ENCODE results near the gene PYGL.

DNA sequence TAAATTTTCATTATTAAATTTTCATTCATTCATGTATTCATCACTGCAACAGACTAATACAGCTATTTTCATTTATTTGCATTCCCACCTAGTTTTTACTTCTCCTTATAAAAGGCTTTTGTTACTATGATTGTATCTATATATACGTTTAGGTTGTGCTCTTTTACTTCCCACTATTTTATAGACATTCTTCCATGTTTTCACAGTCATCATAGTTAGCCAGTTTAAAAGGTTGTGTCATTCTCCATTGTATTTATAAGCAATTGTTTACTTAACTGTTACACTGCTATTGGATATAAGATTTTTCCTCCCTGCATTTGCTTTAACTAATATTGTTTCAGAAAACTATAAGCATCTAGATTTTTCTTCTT, 60.5 kb downstream of the PYGL start:
- TF ChIP-seq, protein P1, sequence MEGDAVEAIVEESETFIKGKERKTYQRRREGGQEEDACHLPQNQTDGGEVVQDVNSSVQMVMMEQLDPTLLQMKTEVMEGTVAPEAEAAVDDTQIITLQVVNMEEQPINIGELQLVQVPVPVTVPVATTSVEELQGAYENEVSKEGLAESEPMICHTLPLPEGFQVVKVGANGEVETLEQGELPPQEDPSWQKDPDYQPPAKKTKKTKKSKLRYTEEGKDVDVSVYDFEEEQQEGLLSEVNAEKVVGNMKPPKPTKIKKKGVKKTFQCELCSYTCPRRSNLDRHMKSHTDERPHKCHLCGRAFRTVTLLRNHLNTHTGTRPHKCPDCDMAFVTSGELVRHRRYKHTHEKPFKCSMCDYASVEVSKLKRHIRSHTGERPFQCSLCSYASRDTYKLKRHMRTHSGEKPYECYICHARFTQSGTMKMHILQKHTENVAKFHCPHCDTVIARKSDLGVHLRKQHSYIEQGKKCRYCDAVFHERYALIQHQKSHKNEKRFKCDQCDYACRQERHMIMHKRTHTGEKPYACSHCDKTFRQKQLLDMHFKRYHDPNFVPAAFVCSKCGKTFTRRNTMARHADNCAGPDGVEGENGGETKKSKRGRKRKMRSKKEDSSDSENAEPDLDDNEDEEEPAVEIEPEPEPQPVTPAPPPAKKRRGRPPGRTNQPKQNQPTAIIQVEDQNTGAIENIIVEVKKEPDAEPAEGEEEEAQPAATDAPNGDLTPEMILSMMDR (IDR thresholded peaks at IDR 0.05; ENCODE audit: low read depth, low read length, poor library complexity, severe bottlenecking): no peak
- no peak for TF ChIP-seq EZH2phosphoT487 (IDR thresholded peaks at IDR 0.05; ENCODE audit: borderline replicate concordance, low read length)
